Thyroid gland (tissue), 4 donors: ENCODE results near the gene ATP1A2. TPM values are rescaled to one million over a fixed set of nuclear protein-coding genes. Genes with fewer than 3 reads are reported as not detected.

Source experiments
- DNase-seq, 2 donors: peaks; one replicate each; pipeline ENCODE4 v3.0.0-alpha.2; 2019
- H3K27ac ChIP-seq, 3 donors: fragments of 200-600 bp; sonication (generic); 1 replicate in 2 of 3; 2 replicates in 1 of 3; pipeline ENCODE4 v1.5.1; 2016 to 2019; ENCODE audit warnings: mild to moderate bottlenecking in 1 of 3, moderate library complexity in 1 of 3
- H3K27me3 ChIP-seq: fragments of 200-600 bp; sonication (generic); one replicate; pipeline ENCODE4 v1.5.1; 2019
- H3K36me3 ChIP-seq, 2 donors: fragments of 200-600 bp; sonication (generic); one replicate each; pipeline ENCODE4 v1.5.1; 2016 to 2019
- H3K4me1 ChIP-seq, 2 donors: fragments of 200-600 bp; sonication (generic); one replicate each; pipeline ENCODE4 v1.5.1; 2017 to 2019
- H3K4me3 ChIP-seq, 3 donors: fragments of 200-600 bp; sonication (generic); replicated peaks in 1 of 3; 1 replicate in 2 of 3; 2 replicates in 1 of 3; pipeline ENCODE4 v1.5.1; 2016; ENCODE audit warnings: mild to moderate bottlenecking in 1 of 3
- H3K9me3 ChIP-seq: fragments of 200-600 bp; sonication (generic); one replicate; pipeline ENCODE4 v1.5.1; 2017
- POLR2A ChIP-seq, 2 donors: fragments of 450-650 bp; IDR thresholded peaks; one replicate each; pipeline ENCODE4 v1.6.1; 2017; ENCODE audit warnings: antibody characterized with exemption in 2 of 2, mild to moderate bottlenecking in 2 of 2, moderate library complexity in 1 of 2
- WGBS, 2 donors: methylation state at CpG; one replicate each; pipeline ENCODE4 v1.1.5; 2017; 5-methylcytosine and 5-hydroxymethylcytosine counted together
- intact Hi-C: fragments of 100-400 bp; cut with DNase I; formaldehyde crosslinking; loops from one replicate; pipeline ENCODE4 v1.15.1; 2023
- total RNA-seq, 4 donors: library from RNA; depleted of rRNA; stranded (reverse); fragments of >200 nt; gene quantifications; one replicate each; pipeline ENCODE4 v1.2.3, GENCODE V29; 2016
- TF ChIP-seq, protein P1 (sequence below), 6 experiments: fragments of 200-600 bp in 3 of 6; fragments of 450-650 bp in 3 of 6; sonication (generic) in 3 of 6; IDR thresholded peaks; one replicate each; pipeline ENCODE4 v1.5.1; 2016 to 2019; ENCODE audit warnings: antibody characterized with exemption in 6 of 6, mild to moderate bottlenecking in 2 of 6, inconsistent platforms in 1 of 6, moderate library complexity in 1 of 6

The ATP1A2 gene
- total RNA-seq, 4 donors from 2014 or later = 1.1 to 4.2 (median 2.6) TPM

DNA sequence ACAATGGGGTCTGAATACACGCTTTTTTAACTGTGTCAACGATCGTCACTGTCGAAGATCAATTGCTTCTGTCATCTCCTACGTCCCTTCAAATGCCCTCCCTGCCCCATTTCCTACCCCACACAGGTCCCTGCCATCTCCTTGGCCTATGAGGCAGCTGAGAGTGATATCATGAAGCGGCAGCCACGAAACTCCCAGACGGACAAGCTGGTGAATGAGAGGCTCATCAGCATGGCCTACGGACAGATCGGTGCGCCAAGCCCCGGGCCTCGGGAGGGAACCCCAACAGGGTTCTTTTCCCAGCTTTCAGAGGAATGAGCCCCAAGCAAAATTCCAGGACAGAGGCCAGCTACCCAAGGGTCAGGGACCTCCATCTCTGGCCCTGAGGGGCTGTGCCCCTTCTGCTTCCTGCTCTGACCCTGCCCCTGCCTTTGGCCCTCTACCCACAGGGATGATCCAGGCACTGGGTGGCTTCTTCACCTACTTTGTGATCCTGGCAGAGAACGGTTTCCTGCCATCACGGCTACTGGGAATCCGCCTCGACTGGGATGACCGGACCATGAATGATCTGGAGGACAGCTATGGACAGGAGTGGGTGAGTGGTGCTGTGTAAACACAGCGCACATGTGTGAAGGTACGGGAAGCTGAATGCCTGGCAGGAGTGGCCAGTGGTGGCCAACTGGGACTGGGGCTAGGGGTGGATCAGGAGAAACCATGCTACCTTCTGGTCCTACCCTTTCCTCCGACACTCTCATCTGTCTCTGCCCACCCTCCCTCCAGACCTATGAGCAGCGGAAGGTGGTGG, 20.8 kb downstream of the ATP1A2 start:
- no peaks in the 10 kb centered on the region for H3K4me1 ChIP-seq
- H3K27ac ChIP-seq = no peak overlapping the region
- H3K27me3 ChIP-seq = no peaks in the 10 kb centered on the region
- H3K9me3 ChIP-seq = no peaks in the 10 kb centered on the region
- intact Hi-C loops = no loop called here
- no peaks in the 10 kb centered on the region for H3K36me3 ChIP-seq
- no peak overlapping the region for H3K4me3 ChIP-seq
- no peak for DNase-seq
- 85 to 89% methylated on average over 21 to 22 of the region's 22 CpGs for WGBS, 2 donors
- TF ChIP-seq, protein P1, sequence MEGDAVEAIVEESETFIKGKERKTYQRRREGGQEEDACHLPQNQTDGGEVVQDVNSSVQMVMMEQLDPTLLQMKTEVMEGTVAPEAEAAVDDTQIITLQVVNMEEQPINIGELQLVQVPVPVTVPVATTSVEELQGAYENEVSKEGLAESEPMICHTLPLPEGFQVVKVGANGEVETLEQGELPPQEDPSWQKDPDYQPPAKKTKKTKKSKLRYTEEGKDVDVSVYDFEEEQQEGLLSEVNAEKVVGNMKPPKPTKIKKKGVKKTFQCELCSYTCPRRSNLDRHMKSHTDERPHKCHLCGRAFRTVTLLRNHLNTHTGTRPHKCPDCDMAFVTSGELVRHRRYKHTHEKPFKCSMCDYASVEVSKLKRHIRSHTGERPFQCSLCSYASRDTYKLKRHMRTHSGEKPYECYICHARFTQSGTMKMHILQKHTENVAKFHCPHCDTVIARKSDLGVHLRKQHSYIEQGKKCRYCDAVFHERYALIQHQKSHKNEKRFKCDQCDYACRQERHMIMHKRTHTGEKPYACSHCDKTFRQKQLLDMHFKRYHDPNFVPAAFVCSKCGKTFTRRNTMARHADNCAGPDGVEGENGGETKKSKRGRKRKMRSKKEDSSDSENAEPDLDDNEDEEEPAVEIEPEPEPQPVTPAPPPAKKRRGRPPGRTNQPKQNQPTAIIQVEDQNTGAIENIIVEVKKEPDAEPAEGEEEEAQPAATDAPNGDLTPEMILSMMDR (IDR thresholded peaks at IDR 0.05) = no peak
- no peak for TF ChIP-seq POLR2A (IDR thresholded peaks at IDR 0.05)

DNA sequence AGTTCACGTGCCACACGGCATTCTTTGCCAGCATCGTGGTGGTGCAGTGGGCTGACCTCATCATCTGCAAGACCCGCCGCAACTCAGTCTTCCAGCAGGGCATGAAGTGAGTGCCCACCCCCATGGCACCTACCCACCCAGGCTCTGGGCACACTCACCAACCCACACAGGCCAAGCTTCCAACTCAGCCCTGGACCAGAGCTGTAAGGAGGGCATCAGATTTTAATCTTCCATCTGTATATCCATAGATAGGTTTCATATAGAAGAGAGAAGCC, 21.3 kb downstream of the ATP1A2 start:
- H3K36me3 ChIP-seq = no peaks in the 10 kb centered on the region
- H3K27me3 ChIP-seq = no peaks in the 10 kb centered on the region
- WGBS, 2 donors = 96 to 97% methylated on average over 5 of the region's 5 CpGs
- DNase-seq = no peak
- intact Hi-C loops = no loop called here
- no peak overlapping the region for H3K27ac ChIP-seq
- H3K4me3 ChIP-seq = no peak overlapping the region
- H3K4me1 ChIP-seq = no peaks in the 10 kb centered on the region
- TF ChIP-seq, protein P1 (IDR thresholded peaks at IDR 0.05) = no peak
- TF ChIP-seq POLR2A (IDR thresholded peaks at IDR 0.05) = no peak
- H3K9me3 ChIP-seq = no peaks in the 10 kb centered on the region

DNA sequence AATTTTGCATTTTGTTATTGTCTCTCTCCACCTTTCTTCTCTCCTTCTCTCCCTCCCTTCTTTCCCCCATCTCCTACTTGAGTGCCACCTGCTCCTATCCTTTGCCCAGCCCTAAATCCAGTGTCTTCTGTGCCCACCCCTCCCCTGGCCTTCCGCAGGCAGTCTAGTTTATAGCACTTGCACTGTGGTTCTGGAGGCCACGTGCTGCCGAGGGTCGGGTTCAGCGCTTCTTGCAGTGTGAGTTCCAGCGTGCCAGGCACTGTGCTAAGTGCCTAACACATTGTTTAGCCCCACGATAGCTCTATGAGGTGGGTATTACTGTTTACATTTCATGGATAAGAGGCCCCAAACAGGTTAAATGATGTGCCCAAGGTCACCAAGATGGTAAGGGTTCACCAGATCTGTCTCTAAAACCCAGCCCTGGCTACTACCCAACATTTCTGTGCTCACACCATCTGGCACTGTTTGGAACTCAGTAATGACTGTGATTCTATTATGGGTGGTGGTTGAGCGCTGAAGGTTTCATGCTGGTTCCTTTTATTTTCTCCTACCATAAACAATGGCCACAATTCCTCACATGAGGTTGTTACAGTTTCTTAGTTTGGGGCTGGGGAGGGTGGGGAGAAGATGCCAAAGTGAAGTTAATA, 21.8 kb downstream of the ATP1A2 start:
- Histone ChIP-seq H3K4me1 (no peaks in the 10 kb centered on the region), H3K36me3 (no peaks in the 10 kb centered on the region), H3K4me3 (no peak overlapping the region), H3K9me3 (no peaks in the 10 kb centered on the region), H3K27ac (no peak overlapping the region), H3K27me3 (no peaks in the 10 kb centered on the region)
- WGBS, 2 donors = 95 to 97% methylated on average over 8 of the region's 8 CpGs
- TF ChIP-seq, protein P1 (IDR thresholded peaks at IDR 0.05) = no peak
- no peak for TF ChIP-seq POLR2A (IDR thresholded peaks at IDR 0.05)
- DNase-seq = no peak
- intact Hi-C loops = no loop called here

DNA sequence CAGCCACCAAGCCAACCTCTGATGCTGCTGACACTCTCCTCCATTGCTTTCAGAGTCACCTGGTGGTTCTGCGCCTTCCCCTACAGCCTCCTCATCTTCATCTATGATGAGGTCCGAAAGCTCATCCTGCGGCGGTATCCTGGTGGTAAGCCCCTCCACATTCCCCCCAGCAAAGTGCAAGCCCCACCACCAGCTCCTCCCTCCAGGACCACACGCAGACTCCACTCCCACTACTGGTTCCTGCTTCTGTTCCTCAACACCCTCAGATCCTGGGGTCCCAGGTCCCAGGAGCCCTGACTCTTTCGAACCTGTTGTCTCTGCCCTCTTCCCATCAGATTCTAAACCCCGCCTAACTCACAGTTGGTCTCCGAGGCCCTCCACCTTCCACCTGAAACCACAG, 24.3 kb downstream of the ATP1A2 start:
- no peak for TF ChIP-seq POLR2A (IDR thresholded peaks at IDR 0.05)
- TF ChIP-seq, protein P1 (IDR thresholded peaks at IDR 0.05) = no peak
- no peak for DNase-seq
- H3K4me1 ChIP-seq = no peaks in the 10 kb centered on the region
- H3K4me3 ChIP-seq = no peak overlapping the region
- no peaks in the 10 kb centered on the region for H3K27me3 ChIP-seq
- WGBS, 2 donors = 95% methylated on average over 8 of the region's 8 CpGs
- no peak overlapping the region for H3K27ac ChIP-seq
- no peaks in the 10 kb centered on the region for H3K36me3 ChIP-seq
- intact Hi-C loops = no loop called here
- no peaks in the 10 kb centered on the region for H3K9me3 ChIP-seq

DNA sequence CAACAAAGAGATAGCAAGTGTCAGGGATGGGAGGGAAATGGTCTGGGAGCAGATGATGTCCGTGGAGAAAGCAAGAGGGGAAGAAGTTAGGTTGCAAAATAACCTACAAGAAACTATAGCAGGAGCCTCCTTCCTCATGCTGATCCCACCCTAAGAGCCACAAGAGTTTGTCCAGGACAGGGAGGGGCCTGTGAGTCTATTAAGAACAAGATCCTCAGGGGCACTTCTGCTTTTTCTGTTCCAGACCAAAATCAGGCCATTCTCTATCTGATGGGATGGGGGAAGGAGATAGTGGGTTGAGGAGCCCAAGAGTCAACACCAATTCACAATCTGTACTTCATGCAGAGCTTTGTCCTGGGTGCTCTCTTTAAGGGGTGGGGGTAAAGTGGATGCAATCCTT, 28.1 kb downstream of the ATP1A2 start:
- no peak for DNase-seq
- Histone ChIP-seq H3K4me1 (no peaks in the 10 kb centered on the region), H3K36me3 (no peaks in the 10 kb centered on the region), H3K4me3 (no peak overlapping the region), H3K27me3 (no peaks in the 10 kb centered on the region), H3K9me3 (no peaks in the 10 kb centered on the region), H3K27ac (no peak overlapping the region)
- WGBS, 2 donors = 41 to 51% methylated on average over 1 of the region's 1 CpG
- TF ChIP-seq, protein P1 (IDR thresholded peaks at IDR 0.05) = no peak
- intact Hi-C loops = no loop called here
